Measurements from ENCODE around the gene SERPINA10.

DNA sequence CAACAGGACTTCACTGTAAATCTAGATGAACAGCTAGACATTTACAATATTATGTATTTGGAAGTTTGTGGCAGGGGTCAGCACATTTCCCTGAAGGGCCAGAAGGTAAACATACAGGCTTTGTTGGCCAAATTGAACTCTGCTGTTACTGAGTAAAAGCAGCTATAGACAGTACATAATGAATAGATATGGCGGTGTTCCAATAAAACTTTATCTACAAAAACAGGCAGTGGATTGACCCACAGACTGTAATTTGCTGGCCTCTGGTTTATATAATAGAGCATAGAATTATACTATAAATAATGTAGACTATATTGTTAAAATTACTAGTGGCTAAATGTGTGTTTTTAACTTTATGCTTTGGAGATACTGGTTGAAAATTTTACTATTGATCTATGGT, 25.7 kb downstream of the SERPINA10 start:
- no peak for TF ChIP-seq POLR2A (IDR thresholded peaks at IDR 0.05; ENCODE audit: low read length)
- no peak for TF ChIP-seq GATA1 (IDR thresholded peaks at IDR 0.05; ENCODE audit: low read depth, low read length)

All from erythroblast (primary cell).